NT2/D1 (cell line): ENCODE data around the gene TMEM263.

Experiments used
- SUZ12 ChIP-seq: IDR thresholded peaks from 2 replicates; pipeline ENCODE4 v1.6.1; 2011; ENCODE audit not compliant: insufficient read length, insufficient read depth; ENCODE audit errors: extremely low read depth
- YY1 ChIP-seq: IDR thresholded peaks from 2 replicates; pipeline ENCODE4 v1.6.1; 2011; ENCODE audit not compliant: insufficient read length, insufficient read depth
- ZNF274 ChIP-seq: IDR thresholded peaks from 2 replicates; pipeline ENCODE4 v1.6.1; 2011; ENCODE audit warnings: mild to moderate bottlenecking, low read depth, low read length

DNA sequence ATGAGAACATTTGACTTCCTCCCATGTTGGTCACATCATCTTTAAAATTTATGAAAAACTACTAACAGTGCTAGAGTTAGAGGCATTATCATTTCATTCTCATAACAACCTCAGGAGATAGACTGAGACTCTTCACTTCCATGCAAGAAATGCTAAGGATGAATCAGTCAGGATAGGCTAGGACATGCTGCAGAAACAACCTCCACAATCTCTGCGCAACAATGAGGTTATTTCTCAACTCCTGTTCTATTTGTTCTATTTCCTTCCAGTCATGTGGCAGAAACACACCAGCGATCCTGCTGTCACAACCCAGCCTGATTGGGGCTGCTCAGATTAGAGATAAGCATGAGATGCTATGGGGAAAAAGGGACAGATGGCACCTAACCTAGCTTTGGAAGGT lies 49.0 kb upstream of the TMEM263 start:
- no peak for TF ChIP-seq ZNF274
- TF ChIP-seq SUZ12 = no peak
- no peak for TF ChIP-seq YY1
